ENCODE data around the gene PCSK4.

DNA sequence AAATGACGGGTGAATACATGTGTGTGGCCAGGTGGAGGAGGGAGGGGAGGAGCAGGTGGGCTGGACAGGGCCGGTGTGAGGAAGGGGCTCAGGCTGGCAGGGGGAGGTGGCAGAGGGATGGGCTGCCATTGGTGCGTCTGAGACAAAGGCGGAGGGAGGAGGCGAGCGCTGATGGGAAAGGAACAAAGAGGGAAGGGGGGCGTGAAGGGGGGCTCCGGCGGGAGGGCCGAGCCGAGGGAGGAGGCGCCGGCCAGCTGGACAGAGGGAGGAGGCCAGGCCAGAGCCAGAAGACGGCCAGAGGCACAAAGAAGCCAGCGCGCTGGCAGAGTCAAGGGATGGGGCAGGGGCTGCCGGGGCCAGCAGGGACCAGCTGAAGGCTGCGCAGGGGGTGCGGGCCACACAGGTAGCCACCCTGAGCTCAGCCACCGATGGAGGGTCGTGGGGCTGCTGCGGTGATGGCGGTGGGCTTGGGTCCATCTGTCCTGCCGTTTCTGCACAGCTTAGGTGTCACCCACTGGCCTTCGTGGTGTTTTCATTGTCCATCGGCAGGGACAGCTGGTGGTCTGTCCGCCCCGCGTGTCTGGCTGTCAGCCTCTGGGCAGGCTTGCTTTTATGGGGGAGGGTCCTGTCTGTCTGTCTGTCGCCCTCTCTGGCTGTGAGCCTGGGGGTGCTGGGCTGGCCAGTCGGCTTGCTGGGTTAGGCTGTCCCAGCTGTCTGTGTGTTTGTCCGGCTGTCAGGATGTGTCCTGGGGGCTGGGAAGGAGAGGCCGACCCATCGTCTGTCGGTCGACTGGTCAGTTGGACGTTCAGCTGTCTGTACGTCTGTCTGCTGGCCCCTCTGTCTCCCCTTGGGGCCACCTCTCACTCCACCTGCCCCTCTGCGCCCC lies 38.0 kb downstream of the PCSK4 start:
- no peak for TF ChIP-seq POLR2A (IDR thresholded peaks at IDR 0.05)
- no peak for TF ChIP-seq CTCF (IDR thresholded peaks at IDR 0.05)

Data from upper lobe of left lung (tissue), 4 donors.